K562 (cell line): ENCODE results near the gene ANKRD27. TPM values are rescaled to one million over a fixed set of nuclear protein-coding genes. Genes with fewer than 3 reads are reported as not detected.
A peak's percentile ranks its signal among the peaks of the same experiment; 100 is the strongest.

ENCODE experiments used
- polyA plus RNA-seq, 8 experiments: library from polyadenylated mRNA; depleted of rRNA in 4 of 8; stranded (reverse) in 5 of 8; unstranded in 3 of 8; fragments of >200 nt; fragmentation: Nextera tagmentation in 2 of 8; fragmentation: Illumina TruSeq in 1 of 8; extraction: Ambion mirVana in 2 of 8; extraction: Trizol in 1 of 8; gene quantifications; 2 replicates each; pipeline versions ENCODE4 v1.2.1 to v1.2.3, GENCODE V29; 2011 to 2014; ENCODE audit warnings: inconsistent platforms in 1 of 8, missing spikeins in 1 of 8
- total RNA-seq, 7 experiments: library from RNA; depleted of rRNA in 6 of 7; stranded (reverse); fragments of >200 nt in 6 of 7; fragmentation: Illumina TruSeq in 2 of 7; extraction: Trizol in 2 of 7; gene quantifications; 2 replicates each; pipeline versions ENCODE4 v1.2.1 to v1.2.3, GENCODE V29; 2011 to 2021; ENCODE audit warnings: low replicate concordance in 1 of 7
- TF ChIP-seq, protein P1 (sequence below), 3 experiments: fragments of 200-800 bp in 1 of 3; fragments of 250-450 bp in 1 of 3; fragments of 450-650 bp in 1 of 3; sonication (Bioruptor Pico) in 1 of 3; sonication (Bioruptor generic) in 1 of 3; formaldehyde crosslinking in 1 of 3; IDR thresholded peaks; 2 replicates each; pipeline versions ENCODE4 v1.6.1 to v1.8.0; 2016 to 2022; ENCODE audit warnings: mild to moderate bottlenecking in 2 of 3, missing genetic modification characterization in 2 of 3, missing compliant biosample characterization in 1 of 3, moderate library complexity in 1 of 3
- TF ChIP-seq, protein P2 (sequence below): sonication (generic); formaldehyde crosslinking; IDR thresholded peaks from 2 replicates; pipeline ENCODE4 v1.8.1; 2023; ENCODE audit warnings: mild to moderate bottlenecking, missing genetic modification reagents

The ANKRD27 gene
- total and polyA plus RNA-seq, 9 of the 15 experiments (the other 6 are each of a cell fraction or from before 2014, with no cell fraction given), result 5.3 to 71.3 (median 54.2) TPM

DNA sequence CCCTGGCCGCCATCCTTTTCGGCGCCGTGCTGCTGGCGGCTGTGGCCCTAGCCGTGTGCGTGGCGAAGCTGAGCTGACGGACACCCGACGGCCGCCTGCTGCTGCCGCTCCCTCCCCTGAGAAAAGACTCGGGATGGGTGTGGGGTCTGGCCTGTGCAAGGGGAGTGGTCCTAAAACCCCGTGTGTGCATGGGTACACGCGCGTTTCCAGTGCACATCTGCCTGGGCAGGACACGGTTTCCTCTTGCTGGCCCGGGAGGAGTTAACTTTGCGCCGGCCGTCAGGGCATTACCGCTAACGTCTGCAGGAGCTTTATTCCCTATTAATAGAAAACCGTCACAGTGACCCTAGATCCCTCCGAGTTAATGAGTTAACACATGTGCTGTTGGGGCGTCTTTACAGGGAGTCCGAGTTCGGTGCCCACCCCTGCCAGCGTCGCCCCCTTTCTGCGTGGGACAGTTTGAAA is 1.9 kb upstream of the ANKRD27 start (continued):
- TF ChIP-seq, protein P1, sequence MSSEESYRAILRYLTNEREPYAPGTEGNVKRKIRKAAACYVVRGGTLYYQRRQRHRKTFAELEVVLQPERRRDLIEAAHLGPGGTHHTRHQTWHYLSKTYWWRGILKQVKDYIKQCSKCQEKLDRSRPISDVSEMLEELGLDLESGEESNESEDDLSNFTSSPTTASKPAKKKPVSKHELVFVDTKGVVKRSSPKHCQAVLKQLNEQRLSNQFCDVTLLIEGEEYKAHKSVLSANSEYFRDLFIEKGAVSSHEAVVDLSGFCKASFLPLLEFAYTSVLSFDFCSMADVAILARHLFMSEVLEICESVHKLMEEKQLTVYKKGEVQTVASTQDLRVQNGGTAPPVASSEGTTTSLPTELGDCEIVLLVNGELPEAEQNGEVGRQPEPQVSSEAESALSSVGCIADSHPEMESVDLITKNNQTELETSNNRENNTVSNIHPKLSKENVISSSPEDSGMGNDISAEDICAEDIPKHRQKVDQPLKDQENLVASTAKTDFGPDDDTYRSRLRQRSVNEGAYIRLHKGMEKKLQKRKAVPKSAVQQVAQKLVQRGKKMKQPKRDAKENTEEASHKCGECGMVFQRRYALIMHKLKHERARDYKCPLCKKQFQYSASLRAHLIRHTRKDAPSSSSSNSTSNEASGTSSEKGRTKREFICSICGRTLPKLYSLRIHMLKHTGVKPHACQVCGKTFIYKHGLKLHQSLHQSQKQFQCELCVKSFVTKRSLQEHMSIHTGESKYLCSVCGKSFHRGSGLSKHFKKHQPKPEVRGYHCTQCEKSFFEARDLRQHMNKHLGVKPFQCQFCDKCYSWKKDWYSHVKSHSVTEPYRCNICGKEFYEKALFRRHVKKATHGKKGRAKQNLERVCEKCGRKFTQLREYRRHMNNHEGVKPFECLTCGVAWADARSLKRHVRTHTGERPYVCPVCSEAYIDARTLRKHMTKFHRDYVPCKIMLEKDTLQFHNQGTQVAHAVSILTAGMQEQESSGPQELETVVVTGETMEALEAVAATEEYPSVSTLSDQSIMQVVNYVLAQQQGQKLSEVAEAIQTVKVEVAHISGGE (CRISPR knock-in tag; IDR thresholded peaks at IDR 0.05), result no peak
- TF ChIP-seq, protein P2, sequence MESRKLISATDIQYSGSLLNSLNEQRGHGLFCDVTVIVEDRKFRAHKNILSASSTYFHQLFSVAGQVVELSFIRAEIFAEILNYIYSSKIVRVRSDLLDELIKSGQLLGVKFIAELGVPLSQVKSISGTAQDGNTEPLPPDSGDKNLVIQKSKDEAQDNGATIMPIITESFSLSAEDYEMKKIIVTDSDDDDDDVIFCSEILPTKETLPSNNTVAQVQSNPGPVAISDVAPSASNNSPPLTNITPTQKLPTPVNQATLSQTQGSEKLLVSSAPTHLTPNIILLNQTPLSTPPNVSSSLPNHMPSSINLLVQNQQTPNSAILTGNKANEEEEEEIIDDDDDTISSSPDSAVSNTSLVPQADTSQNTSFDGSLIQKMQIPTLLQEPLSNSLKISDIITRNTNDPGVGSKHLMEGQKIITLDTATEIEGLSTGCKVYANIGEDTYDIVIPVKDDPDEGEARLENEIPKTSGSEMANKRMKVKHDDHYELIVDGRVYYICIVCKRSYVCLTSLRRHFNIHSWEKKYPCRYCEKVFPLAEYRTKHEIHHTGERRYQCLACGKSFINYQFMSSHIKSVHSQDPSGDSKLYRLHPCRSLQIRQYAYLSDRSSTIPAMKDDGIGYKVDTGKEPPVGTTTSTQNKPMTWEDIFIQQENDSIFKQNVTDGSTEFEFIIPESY (CRISPR knock-in tag), result peak; percentile 83
